Uterus (tissue), 4 donors: ENCODE data around the gene GAS5. TPM values are rescaled to one million over a fixed set of nuclear protein-coding genes. Genes with fewer than 3 reads are reported as not detected.

Source experiments
- DNase-seq, 2 donors: peaks; one replicate each; pipeline ENCODE4 v3.0.0-alpha.2; 2019 to 2020
- H3K27ac ChIP-seq, 2 donors: fragments of 200-600 bp; sonication (generic); 1 replicate in 1 of 2; 2 replicates in 1 of 2; pipeline ENCODE4 v1.5.1; 2016 to 2018
- H3K27me3 ChIP-seq, 2 donors: fragments of 200-600 bp; sonication (generic); one replicate each; pipeline ENCODE4 v1.5.1; 2018 to 2019; ENCODE audit warnings: control low read depth in 1 of 2
- H3K36me3 ChIP-seq, 2 donors: fragments of 200-600 bp; sonication (generic); one replicate each; pipeline ENCODE4 v1.5.1; 2019; ENCODE audit warnings: control low read depth in 1 of 2
- H3K4me1 ChIP-seq, 2 donors: fragments of 200-600 bp; sonication (generic); one replicate each; pipeline ENCODE4 v1.5.1; 2018 to 2019; ENCODE audit warnings: control low read depth in 1 of 2
- H3K4me3 ChIP-seq, 2 donors: fragments of 200-600 bp; sonication (generic); 1 replicate in 1 of 2; 2 replicates in 1 of 2; pipeline ENCODE4 v1.5.1; 2018 to 2019; ENCODE audit warnings: mild to moderate bottlenecking in 1 of 2
- H3K9me3 ChIP-seq, 2 donors: fragments of 200-600 bp; sonication (generic); one replicate each; pipeline ENCODE4 v1.5.1; 2019; ENCODE audit warnings: control low read depth in 1 of 2
- CTCF ChIP-seq, 4 experiments: fragments of 200-600 bp in 2 of 4; fragments of 450-650 bp in 2 of 4; sonication (generic) in 2 of 4; IDR thresholded peaks; one replicate each; pipeline ENCODE4 v1.5.1; 2016 to 2019; ENCODE audit warnings: antibody characterized with exemption in 4 of 4, mild to moderate bottlenecking in 2 of 4, moderate library complexity in 1 of 4
- POLR2A ChIP-seq, 2 donors: fragments of 450-650 bp; IDR thresholded peaks; one replicate each; pipeline ENCODE4 v1.6.1; 2016; ENCODE audit warnings: antibody characterized with exemption in 2 of 2, mild to moderate bottlenecking in 1 of 2, moderate library complexity in 1 of 2
- intact Hi-C: fragments of 100-400 bp; cut with DNase I; formaldehyde crosslinking; loops from one replicate; pipeline ENCODE4 v1.15.1; 2023; ENCODE audit warnings: low total_unique reads
- total RNA-seq, 4 donors: library from RNA; depleted of rRNA in 3 of 4; stranded (reverse); fragments of >200 nt in 3 of 4; gene quantifications; one replicate each; pipeline versions ENCODE4 v1.1.0 to v1.2.4, GENCODE V29; 2014 to 2023
- donor health status: DM: yes; HTN: yes; CAD: no.

Gene GAS5
- total RNA-seq, 4 donors from 2014 or later = 566 to 2,222 (median 828) TPM

- Histone ChIP-seq H3K36me3 (no peaks in the 10 kb centered on the region), H3K4me1 (no peaks in the 10 kb centered on the region), H3K9me3 (no peaks in the 10 kb centered on the region), H3K4me3 (no peak overlapping the region), H3K27ac (no peak overlapping the region), H3K27me3 (no peaks in the 10 kb centered on the region)
- intact Hi-C loops = no loop called here
- TF ChIP-seq CTCF (IDR thresholded peaks at IDR 0.05) = no peak
- no peak for TF ChIP-seq POLR2A (IDR thresholded peaks at IDR 0.05)
- DNase-seq = no peak
Measured at GRCh38 chr1:173893611-173894010, 25.8 kb upstream of the GAS5 start.

DNA sequence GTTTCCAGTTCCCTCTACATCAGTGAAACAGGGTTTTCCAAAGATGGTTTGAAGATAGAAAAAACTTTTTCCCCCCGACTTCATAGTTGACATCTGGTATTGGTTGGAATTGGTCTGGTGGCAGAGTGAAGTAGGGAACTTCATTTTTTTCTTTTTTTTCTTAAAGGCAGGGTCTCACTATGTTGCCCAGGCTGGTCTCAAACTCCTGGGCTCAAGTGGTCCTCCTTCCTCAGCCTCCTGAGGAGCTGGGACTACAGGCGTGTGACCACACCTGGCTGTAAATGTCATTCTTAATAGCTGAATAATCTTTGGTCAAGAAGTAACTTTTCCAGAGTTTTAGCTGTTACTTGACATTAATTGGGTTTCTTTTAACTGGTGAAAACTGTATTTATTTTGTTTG, 22.1 kb upstream of the GAS5 start:
- TF ChIP-seq POLR2A (IDR thresholded peaks at IDR 0.05) (no peak), CTCF (IDR thresholded peaks at IDR 0.05) (no peak)
- no peaks in the 10 kb centered on the region for H3K36me3 ChIP-seq
- no peaks in the 10 kb centered on the region for H3K9me3 ChIP-seq
- no peaks in the 10 kb centered on the region for H3K27me3 ChIP-seq
- no peaks in the 10 kb centered on the region for H3K4me1 ChIP-seq
- intact Hi-C loops = no loop called here
- DNase-seq = no peak
- no peak overlapping the region for H3K4me3 ChIP-seq
- H3K27ac ChIP-seq = no peak overlapping the region

- Histone ChIP-seq H3K27me3 (no peaks in the 10 kb centered on the region), H3K4me3 (no peak overlapping the region), H3K27ac (no peak overlapping the region), H3K36me3 (no peaks in the 10 kb centered on the region), H3K9me3 (no peaks in the 10 kb centered on the region), H3K4me1 (no peaks in the 10 kb centered on the region)
- no peak for DNase-seq
- intact Hi-C loops = no loop called here
- TF ChIP-seq CTCF (IDR thresholded peaks at IDR 0.05) (no peak), POLR2A (IDR thresholded peaks at IDR 0.05) (no peak)
Measured at GRCh38 chr1:173888749-173889148, 21.0 kb upstream of the GAS5 start.

GRCh38 chr1:173887627-173888026, 19.8 kb upstream of the GAS5 start:
- H3K27me3 ChIP-seq = no peaks in the 10 kb centered on the region
- TF ChIP-seq POLR2A (IDR thresholded peaks at IDR 0.05) = no peak
- TF ChIP-seq CTCF (IDR thresholded peaks at IDR 0.05) = no peak
- H3K9me3 ChIP-seq = no peaks in the 10 kb centered on the region
- no peaks in the 10 kb centered on the region for H3K36me3 ChIP-seq
- intact Hi-C loops = no loop called here
- no peak for DNase-seq
- H3K27ac ChIP-seq = no peak overlapping the region
- H3K4me1 ChIP-seq = no peaks in the 10 kb centered on the region
- H3K4me3 ChIP-seq = no peak overlapping the region

DNA sequence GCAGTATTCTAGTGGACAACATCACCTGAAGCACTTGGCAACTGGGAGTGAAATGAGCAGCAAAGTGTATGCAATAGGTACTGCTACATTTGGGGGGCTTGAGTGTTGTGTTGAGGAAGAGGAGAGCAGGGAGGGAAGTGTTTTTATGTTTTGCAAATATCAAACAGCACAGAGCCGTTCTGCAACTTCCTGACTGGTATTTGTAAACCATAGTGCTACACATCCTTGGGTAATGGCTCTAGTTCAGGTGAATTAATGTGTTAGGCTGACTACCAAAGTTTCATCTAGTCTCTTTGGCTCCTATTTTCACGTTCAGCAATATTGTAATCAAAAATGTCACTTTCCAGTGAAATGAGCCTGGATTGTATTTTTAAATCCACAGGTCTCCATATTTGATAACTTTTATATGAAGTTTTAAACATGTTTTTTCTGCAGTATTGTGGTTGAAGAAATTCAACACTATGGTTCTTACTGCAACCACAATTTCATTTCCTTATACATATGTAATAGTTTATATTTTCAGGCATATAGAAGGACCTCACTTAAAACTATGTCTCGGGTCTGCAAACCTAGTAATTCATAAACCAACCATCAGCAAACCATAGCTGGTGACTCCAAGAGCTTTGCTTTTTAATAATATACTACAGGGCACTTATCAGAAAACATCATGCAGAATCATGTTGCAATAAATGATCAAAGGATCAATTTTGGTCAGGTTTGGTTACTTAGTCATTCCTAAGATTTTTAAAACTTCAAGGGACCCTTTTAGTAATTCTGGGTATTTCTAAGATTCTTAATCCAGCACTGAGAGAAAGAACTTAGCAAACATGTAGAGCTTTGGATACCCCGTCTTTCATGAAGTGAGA, 19.2 kb upstream of the GAS5 start:
- no peaks in the 10 kb centered on the region for H3K36me3 ChIP-seq
- no peak for TF ChIP-seq CTCF (IDR thresholded peaks at IDR 0.05)
- TF ChIP-seq POLR2A (IDR thresholded peaks at IDR 0.05) = no peak
- no peaks in the 10 kb centered on the region for H3K9me3 ChIP-seq
- no peak for DNase-seq
- intact Hi-C loops = no loop called here
- no peak overlapping the region for H3K27ac ChIP-seq
- H3K27me3 ChIP-seq = no peaks in the 10 kb centered on the region
- H3K4me3 ChIP-seq = no peak overlapping the region
- no peaks in the 10 kb centered on the region for H3K4me1 ChIP-seq
